GM19372 (cell line): Measurements from ENCODE around the gene GPATCH2.
"Not testable (repeated sequence)": the region's sequence is repeated elsewhere in the genome, so short reads cannot be mapped to it uniquely, and the experiment has no call there.

Source experiments
- ATAC-seq: cut with Tn5 transposase; IDR thresholded peaks from one replicate; pipeline ENCODE4 v1.9.1; 2021; ENCODE audit warnings: mild to moderate bottlenecking, low read depth, moderate library complexity; ENCODE audit not compliant: unreplicated experiment

Gene GPATCH2

DNA sequence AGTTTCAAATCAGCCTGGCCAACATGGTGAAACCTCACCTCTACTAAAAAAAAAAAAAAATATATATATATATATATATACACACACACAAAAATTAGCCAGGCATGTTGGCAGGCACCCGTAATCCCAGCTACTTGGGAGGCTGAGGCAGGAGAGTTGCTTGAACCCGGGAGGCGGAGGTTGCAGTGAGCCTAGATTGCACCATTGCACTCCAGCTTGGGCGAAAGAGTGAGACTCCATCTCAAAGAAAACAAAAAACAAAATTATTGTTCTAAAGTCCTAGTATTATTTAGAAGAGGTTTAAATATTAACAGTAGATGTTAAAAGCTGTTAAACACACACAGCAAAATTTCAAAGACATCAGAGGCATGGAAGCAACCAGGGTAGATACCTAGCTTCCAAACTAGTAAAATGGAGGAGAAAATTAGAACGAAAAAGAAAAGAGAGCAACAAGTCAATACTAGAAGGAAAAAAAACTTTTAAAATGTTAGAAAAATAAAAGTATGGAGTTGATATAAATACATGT lies 46.5 kb downstream of the GPATCH2 start:
- ATAC-seq, result not testable (repeated sequence)

DNA sequence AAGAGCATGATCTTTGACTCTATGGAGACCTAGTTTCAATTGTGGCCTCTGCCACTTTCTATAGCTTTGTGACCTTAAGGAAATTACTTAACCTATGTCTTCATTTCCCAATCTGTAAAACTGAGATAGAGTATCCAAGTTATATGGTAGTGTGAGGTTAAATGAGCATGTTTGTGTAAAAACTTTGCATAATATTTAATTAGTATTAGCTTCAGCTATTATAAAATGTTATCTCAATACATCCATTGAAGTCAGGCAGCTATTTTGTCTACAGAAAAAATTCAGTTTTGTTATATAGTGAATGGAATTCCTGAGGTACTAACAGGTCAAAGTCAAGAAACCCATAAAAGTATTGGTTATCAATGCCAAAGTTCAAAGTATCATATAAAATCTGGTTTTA lies 53.6 kb downstream of the GPATCH2 start:
- ATAC-seq, result no peak

DNA sequence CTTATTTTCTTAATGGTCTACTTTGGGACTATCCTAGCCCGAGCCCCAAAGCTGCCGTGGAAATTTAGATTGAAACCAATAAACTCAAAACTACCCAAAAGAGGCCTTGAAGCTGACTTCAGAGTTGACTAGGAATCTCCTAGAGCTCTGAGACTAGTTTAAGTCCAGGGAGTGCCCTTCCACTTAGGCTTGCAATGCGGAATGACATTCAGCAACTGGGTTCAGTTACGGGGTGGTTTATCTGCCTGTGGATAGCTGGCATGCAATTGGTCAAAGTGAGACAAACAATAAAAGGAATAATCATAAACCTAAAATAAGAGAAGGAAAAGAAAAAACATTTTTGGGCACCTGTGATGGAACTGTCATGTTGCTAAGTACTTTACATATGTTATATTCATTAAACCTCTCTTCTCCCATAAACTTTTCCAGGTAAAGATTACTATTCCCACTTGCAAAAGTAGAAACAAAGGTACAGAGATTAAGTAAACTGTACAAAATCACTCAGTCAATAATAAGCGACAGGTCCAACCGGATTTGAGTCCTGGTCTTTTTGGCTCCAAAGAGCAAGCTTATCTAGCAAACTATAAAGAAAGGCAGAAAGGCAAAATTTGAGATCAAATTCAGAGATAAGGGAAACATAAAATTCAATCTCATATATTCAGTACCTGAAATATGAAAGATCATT lies 56.5 kb downstream of the GPATCH2 start:
- ATAC-seq, result no peak

DNA sequence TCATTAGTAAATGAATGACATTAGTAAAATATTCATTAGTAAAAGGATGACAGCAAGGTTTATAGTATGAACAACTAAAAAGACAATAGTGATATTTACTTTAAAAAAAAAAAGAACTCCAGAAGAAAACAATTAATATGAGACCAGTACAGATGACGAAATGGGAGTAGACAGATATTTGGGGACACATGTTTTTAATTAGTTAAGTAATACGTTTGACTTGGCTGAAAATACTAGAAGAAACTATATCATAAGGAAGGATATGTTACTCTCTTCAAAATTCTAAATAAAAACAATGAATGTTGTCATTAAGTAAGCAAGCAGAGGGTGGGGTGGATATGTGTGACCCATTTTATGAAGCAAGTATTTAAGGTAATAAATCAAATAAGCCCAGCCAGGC lies 61.9 kb downstream of the GPATCH2 start:
- ATAC-seq, result no peak

DNA sequence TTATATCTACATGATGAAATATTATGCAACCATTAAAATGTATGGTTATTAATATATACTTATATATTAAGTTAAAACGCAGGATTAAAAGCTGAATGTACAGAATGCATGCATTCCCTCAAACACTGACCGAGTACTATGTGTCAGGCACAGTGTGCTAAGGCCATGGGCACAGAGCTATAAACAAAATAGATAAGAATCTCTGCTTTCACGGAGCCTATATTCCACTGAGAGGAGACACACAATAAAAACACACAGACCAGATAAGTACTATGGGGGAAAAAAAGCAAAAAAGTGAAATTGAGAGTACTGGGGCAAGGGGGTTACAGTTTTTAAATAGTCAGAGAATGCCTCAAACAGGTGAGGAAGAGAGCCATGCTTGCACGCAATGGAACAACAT lies 62.7 kb downstream of the GPATCH2 start:
- ATAC-seq, result no peak

DNA sequence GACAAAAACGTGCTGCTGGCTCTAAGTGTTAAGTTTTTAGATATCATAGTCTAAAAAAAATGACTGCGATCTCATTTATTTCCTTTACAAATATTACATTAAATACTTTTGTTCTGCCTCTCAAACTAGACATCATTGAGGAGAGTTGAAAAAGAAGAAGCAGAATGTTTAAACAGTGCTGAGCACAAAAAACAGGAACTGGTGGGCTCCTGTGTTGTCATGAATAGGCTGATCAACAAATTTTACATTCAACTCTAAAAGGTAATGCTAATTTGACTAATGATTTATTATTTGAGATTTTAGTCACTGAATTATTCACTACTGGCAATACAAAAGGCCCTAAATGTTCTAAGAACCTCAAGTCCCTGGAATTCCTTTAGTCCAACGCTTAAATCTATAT lies 66.1 kb downstream of the GPATCH2 start:
- no peak for ATAC-seq

DNA sequence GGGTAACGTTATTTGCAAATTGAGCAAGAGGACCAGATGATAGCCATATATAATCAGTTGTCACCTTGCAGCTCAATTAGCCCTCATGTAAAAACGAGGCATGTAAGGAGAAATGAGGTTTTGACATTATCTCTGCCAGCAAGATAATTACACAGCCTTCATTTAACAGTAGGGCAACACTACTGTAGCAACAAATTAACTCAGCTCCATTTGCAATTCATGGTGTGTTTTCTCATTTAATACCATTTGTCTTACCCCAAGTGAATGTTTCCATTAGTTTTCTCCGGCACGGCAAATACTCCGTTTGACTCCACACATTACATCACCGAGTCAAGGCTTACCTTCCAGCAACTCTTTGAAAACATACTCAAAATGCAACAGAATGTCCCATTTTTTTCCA lies 66.7 kb downstream of the GPATCH2 start:
- ATAC-seq, result no peak

DNA sequence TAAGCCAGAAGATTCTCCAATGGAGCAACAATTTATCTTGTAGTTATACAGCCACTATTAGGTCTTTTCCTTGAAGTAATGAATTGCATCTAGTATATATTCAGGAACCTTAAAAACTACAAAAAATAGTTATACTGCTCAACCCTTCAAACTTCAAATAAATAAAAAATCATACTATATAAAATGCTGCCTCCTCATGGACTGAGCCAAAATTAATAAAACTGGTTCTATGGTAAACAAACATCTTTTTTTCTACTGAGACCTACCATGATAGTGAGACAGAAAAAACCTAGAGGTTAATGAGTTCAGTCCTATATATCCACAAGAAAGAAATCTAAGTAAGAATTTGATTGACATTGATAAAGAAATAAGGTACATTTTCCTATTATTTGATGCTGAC lies 67.7 kb downstream of the GPATCH2 start:
- no peak for ATAC-seq

DNA sequence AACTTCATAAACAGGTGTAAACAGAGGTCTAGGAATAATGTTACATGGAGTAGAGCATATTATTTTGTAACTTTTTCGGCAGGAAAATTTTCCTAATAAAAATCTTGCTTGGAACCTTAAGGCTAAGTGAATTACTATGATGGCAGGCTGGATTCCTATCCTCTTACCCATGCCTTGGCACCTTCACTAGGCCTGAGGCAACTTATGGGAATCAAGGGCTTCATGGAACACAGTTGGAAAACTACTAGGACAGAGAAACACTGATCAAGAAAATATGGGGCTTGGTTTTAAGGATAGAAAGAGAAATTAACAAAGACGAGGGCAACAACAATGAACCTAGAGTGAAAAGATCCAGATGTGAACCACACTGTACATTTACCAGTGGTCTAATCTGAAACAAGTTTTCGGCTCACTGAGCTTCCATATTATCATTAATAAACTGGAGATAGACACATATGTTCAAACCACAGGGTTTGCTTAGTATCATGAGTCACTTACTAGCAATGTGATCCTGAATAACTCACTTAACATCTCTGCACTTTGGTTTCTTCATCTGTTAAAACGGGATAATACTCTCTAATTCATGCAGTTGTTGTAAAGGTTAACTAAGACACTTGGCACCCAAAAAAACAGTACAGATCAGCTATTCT lies 68.5 kb downstream of the GPATCH2 start:
- ATAC-seq, result no peak

DNA sequence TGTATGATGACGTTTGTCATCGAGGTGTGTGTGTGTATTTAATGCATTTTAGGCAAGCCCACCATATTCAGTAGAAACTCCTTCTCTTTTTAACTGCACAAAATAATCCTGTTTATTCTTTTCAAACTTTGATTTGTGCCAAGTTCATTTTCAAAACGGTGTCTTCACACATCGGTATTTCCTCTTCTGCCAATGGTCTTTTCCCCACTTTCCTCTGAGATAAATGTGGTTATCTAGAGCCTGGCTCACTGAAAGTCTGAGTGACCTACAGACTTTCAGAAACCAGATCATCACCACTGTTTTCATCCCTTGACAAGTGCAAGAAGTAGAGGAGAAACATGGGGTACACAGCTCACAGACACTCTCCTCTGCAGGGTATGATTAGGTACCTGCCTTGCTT lies 69.4 kb downstream of the GPATCH2 start:
- no peak for ATAC-seq

DNA sequence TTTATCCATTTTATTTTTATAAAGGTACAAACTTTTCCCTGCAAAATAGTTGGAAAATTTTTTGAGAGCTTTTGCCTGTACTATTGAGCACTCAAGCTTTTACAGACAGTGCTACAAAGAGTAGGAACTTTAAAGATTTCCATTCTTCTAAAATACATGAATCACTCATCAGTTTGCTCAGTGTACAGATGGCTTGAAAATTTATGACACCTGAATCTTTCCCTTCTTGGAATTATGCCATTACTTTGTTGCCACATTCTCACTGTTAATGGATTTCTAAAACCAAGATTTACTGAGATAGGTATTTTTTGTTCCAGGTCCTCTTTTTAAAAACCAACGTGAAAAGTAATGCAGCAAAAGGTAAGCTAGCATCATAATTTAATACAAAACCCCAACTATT lies 76.0 kb downstream of the GPATCH2 start:
- ATAC-seq, result no peak

DNA sequence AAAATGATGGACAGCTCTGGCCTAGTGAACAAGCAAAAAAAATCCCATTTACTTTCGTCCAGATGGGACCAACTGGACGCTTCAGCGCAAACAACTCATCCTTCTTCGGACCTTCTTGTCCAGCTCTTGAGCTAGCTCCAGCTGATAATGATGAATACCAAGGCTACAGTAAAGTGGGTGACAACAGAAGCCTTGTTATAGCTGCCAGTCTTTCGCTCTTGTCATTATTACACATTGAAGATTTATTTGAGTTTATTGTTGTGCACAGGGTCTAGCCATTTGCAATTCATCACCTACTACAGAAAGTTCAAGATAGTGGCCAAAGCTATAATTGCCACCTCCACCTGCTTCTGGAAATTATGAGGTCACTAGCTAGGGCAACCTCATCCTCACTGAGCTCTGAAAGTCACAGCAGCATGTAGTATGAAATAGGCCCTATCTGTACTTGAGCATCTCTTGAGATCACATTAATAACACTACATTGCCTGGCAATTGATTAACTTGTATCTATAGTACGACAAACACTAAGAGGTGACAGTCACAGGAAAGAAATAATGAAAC lies 76.9 kb downstream of the GPATCH2 start:
- ATAC-seq, result no peak

DNA sequence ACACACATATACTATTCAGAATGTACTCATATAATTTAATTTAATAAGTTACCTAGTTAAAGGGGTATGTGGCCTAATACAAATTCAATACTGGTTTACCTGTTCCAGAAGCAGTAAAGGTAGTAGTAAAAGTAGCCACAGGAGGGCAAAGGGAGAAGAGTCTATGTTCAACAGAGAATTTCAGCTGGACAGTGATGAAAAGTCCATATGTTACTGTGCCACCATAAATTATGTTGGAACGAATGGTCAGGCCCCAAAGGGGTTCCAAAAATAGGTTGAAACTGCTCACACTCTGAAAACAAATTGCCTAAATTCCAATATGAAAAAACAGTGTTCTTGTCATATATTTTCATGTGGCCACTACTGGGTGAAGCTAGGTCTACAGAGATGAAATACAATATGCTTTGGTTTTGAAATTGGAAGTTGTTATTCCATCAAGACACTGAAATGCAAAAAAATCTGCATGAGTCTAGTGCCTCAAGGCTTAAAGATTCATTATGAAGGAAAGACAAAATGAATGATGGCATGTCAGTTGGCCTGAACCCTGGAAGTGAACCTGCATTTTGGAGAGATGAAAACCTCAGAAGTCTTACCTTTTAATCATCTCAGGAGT lies 78.4 kb downstream of the GPATCH2 start:
- ATAC-seq, result no peak

DNA sequence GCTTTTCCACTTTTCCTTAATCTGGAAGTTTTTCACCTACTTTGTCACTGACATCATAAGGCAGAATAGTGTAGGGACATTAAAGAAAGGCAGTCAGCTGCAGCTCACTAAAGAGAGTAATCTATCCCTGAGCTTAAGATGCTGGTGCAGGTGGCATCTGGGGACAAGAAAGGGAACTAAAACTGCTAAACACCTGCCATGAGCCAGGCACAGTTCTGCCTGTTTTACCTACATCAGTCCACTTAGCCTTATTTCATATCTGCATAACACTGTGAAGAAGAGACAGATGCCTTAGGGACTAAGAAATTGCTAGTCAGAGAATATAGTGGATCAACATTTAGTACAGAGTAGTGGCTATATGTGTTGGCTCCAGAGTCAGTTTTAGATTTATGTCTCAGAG lies 88.1 kb downstream of the GPATCH2 start:
- ATAC-seq, result peak; percentile 91

DNA sequence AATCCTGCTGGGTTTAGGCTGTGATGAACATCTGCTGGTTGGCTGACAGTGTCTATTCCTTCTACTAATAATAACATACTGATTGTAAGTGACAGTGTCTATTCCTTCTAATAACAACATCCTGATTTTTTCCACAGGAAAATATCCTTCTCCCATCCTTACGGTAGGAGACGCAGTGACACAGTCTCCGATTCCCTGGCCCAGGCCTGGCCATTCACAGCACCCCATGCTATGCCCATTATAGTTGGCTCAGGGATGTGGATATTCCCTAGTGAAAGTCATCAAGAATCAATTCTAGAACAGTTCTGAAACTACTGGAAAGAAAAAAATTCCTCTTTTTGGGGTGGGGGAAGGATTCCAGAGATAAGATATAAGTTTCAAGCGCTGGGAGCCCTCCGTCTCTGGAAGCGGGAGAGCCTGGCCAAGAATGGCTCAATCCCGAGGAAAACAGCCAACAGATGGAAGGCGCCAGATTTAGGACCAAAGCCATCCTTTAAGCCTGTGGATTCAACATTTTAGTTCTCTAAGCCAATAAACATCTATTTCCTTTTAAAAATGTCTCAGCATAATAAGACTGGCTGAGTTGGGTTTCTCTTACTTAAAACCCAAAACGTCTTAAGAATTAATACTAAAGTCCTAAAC lies 88.6 kb downstream of the GPATCH2 start:
- no peak for ATAC-seq

DNA sequence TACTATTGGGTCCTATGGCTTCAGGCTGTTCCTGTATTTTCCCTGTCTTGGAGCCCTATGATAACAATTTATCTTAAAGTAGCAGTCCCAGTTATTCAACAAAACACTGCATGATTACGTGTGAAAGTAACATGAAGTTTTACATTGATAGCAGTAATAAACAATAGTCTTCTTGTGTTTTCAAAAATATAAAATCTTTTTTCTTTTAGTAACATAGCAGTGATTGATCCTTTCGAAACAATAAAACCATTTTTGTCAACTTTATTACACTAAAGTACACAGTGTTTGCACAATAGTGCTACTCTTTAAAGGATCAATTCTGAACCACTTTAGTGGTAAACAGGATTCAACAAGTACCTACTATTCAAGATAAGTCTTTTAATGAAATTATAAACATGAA lies 90.6 kb downstream of the GPATCH2 start:
- no peak for ATAC-seq

DNA sequence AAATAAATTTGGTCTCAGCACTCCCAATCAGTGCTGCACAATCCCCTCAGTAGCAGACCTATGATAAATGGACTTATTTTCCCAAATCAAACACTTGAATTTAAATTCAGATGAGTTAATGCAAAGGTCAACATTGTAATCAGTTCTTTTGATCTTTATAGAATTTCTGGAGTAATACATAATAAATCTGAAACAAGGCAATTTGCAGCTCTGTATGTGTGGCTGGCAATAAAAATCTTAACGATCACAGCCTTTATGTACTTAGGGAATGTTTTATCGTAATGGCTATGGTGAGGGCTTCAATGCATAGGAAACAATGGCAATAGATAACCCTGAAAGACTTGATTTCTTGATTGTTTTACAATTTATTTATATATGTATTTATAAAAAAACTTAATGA lies 91.4 kb downstream of the GPATCH2 start:
- ATAC-seq, result no peak

DNA sequence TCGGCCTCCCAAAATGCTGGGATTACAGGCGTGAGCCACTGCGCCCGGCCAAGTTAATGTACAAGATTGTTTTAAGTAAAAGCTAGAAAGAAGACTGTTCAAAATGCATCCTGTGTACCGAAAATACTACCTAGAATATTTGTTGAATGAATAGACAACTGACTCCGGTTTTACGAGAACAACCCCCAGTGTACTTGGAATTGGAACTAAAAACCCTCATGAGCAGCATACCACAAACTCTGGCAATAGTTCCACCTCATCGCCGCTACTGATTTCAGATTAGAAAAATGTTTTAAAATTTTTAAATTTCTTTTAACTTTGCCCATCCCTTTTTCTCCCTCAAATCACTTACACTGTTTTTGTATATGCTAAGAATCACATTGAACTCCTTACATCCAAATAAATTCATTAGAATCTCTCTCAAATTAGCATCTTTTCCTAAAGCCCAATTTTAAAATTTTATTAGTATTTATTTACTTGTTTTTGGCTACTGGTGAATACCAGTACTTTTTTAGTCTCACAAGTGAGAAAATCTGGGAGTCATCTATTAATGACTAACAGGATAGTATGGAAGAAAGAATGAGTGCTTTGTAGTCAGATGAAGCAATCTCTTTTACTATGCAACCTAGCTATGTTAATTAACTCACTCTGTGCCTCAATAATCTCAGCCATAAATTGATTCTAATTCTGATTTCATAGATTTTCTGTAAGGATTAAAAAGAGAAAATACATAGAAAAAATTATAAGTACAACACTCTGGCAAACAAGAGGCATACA lies 95.1 kb downstream of the GPATCH2 start:
- no peak for ATAC-seq

DNA sequence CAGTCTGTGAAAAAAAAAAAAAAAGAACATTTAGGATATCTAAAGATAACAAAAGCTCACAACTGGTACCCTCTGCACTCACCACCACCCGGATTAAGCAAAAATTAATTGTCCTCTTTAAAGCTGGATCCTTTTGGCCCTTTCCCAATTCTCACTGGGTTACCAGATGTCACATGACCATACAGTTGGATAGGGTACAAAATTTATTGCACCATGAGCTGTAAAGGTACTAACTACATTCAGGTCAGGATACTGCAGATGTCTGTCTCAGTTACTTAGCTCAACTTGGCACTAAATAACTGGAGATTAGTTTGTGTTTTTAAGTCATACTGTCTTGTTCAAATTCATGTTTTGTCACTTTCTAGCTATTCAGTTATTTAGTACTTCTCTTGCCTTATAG lies 96.3 kb downstream of the GPATCH2 start:
- ATAC-seq, result no peak

DNA sequence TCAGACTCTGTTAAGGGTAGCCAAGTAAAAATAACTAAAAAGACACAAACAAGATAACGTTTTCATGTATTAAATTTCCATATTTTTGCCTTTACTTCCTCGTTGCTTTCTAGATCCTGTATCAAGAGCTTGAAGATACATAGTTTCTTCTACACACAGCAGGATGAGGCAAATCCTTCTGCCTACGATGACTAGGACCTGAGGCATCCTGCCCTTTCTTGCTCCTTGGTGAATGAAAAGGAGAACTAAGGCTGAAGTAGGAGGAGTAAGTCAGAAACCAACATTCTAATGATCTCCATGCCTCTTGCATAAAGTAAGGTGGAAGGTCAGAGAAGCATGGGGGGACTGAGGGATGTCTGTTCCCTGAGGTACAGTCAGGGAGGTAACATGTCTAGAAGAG lies 102.6 kb downstream of the GPATCH2 start:
- no peak for ATAC-seq
